Peyer's patch (tissue), 4 donors: ENCODE data around the gene LAG3. TPM values are rescaled to one million over a fixed set of nuclear protein-coding genes. Genes with fewer than 3 reads are reported as not detected.
A peak's percentile ranks its signal among the peaks of the same experiment; 100 is the strongest.
"Not testable (repeated sequence)": the region's sequence is repeated elsewhere in the genome, so short reads cannot be mapped to it uniquely, and the experiment has no call there.

Experiments
- DNase-seq, 3 donors: peaks; one replicate each; pipeline ENCODE4 v3.0.0-alpha.2; 2017 to 2019
- H3K27ac ChIP-seq, 4 donors: fragments of 200-600 bp; sonication (generic); one replicate each; pipeline ENCODE4 v1.5.1; 2016 to 2019
- H3K27me3 ChIP-seq, 2 donors: fragments of 200-600 bp; sonication (generic); one replicate each; pipeline ENCODE4 v1.5.1; 2019
- H3K36me3 ChIP-seq, 3 donors: fragments of 200-600 bp; sonication (generic); one replicate each; pipeline ENCODE4 v1.5.1; 2016 to 2019
- H3K4me1 ChIP-seq, 4 donors: fragments of 200-600 bp; sonication (generic); one replicate each; pipeline ENCODE4 v1.5.1; 2016 to 2019
- H3K4me3 ChIP-seq, 4 donors: fragments of 200-600 bp; sonication (generic); 1 replicate in 3 of 4; 2 replicates in 1 of 4; pipeline ENCODE4 v1.5.1; 2016 to 2019; ENCODE audit warnings: mild to moderate bottlenecking in 1 of 4
- H3K9me3 ChIP-seq, 4 donors: fragments of 200-600 bp; sonication (generic); one replicate each; pipeline ENCODE4 v1.5.1; 2016 to 2019; ENCODE audit warnings: mild to moderate bottlenecking in 1 of 4
- POLR2A ChIP-seq, 2 donors: fragments of 450-650 bp; IDR thresholded peaks; one replicate each; pipeline ENCODE4 v1.5.1; 2017; ENCODE audit warnings: antibody characterized with exemption in 2 of 2, mild to moderate bottlenecking in 2 of 2, moderate library complexity in 2 of 2
- total RNA-seq, 4 donors: library from RNA; depleted of rRNA; stranded (reverse); fragments of >200 nt; gene quantifications; one replicate each; pipeline ENCODE4 v1.1.0, GENCODE V29; 2016
- TF ChIP-seq, protein P1 (sequence below), 6 experiments: fragments of 450-650 bp in 4 of 6; fragments of 200-600 bp in 2 of 6; sonication (generic) in 1 of 6; IDR thresholded peaks; one replicate each; pipeline ENCODE4 v1.5.1; 2017 to 2019; ENCODE audit warnings: antibody characterized with exemption in 6 of 6, mild to moderate bottlenecking in 3 of 6, moderate library complexity in 1 of 6

Gene LAG3
- total RNA-seq, 4 donors from 2014 or later = 1.3 to 3.0 (median 1.6) TPM; not detected in 1

DNA sequence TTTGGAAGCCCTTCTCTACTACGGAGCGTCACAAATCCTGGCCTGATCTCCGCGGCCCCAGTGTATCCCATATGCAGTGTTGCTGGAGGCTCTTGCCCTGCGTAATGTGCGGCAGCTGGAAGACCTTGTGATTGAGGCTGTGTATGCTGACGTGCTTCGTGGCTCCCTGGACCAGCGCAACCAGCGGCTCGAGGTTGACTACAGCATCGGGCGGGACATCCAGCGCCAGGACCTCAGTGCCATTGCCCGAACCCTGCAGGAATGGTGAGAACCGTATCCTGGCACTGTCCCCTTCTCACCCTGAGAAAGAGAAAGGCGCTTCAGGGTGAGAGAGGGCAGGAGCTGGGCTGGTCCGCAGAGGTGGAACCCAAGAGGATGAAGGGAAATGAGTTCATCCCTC is 43.1 kb upstream of the LAG3 start:
- H3K27ac ChIP-seq = no peak overlapping the region
- no peaks in the 10 kb centered on the region for H3K27me3 ChIP-seq
- H3K4me1 ChIP-seq = peaks cover 0 to 10% (median 7%) of the 10 kb centered on the region in 4 donors
- no peaks in the 10 kb centered on the region for H3K9me3 ChIP-seq
- TF ChIP-seq, protein P1, sequence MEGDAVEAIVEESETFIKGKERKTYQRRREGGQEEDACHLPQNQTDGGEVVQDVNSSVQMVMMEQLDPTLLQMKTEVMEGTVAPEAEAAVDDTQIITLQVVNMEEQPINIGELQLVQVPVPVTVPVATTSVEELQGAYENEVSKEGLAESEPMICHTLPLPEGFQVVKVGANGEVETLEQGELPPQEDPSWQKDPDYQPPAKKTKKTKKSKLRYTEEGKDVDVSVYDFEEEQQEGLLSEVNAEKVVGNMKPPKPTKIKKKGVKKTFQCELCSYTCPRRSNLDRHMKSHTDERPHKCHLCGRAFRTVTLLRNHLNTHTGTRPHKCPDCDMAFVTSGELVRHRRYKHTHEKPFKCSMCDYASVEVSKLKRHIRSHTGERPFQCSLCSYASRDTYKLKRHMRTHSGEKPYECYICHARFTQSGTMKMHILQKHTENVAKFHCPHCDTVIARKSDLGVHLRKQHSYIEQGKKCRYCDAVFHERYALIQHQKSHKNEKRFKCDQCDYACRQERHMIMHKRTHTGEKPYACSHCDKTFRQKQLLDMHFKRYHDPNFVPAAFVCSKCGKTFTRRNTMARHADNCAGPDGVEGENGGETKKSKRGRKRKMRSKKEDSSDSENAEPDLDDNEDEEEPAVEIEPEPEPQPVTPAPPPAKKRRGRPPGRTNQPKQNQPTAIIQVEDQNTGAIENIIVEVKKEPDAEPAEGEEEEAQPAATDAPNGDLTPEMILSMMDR (IDR thresholded peaks at IDR 0.05) = no peak
- TF ChIP-seq POLR2A (IDR thresholded peaks at IDR 0.05) = no peak
- no peak overlapping the region for H3K4me3 ChIP-seq
- H3K36me3 ChIP-seq = peaks cover 0 to 48% (median 0%) of the 10 kb centered on the region in 3 donors
- no peak for DNase-seq

DNA sequence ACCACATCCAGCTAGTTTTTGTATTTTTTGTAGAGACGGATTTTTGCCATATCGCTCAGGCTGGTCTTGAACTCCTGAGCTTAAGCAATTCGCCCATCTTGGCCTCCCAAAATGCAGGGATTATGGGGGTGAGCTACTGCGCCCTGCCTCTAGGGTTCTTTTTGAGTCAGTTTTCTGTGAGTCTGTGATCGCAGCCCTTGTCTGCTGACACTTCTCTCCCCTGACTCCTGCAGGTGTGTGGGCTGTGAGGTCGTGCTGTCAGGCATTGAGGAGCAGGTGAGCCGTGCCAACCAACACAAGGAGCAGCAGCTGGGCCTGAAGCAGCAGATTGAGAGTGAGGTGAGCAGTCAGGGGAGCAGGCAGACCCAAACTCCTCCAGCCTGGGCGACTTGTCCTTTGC is 42.2 kb upstream of the LAG3 start:
- DNase-seq = no peak
- H3K4me1 ChIP-seq = peaks cover 0 to 3% (median under 1%) of the 10 kb centered on the region in 4 donors
- TF ChIP-seq, protein P1 (IDR thresholded peaks at IDR 0.05) = no peak
- no peak for TF ChIP-seq POLR2A (IDR thresholded peaks at IDR 0.05)
- H3K27me3 ChIP-seq = no peaks in the 10 kb centered on the region
- H3K9me3 ChIP-seq = no peaks in the 10 kb centered on the region
- H3K4me3 ChIP-seq = no peak overlapping the region
- H3K36me3 ChIP-seq = peaks cover 0 to 48% (median 0%) of the 10 kb centered on the region in 3 donors
- H3K27ac ChIP-seq = no peak overlapping the region

DNA sequence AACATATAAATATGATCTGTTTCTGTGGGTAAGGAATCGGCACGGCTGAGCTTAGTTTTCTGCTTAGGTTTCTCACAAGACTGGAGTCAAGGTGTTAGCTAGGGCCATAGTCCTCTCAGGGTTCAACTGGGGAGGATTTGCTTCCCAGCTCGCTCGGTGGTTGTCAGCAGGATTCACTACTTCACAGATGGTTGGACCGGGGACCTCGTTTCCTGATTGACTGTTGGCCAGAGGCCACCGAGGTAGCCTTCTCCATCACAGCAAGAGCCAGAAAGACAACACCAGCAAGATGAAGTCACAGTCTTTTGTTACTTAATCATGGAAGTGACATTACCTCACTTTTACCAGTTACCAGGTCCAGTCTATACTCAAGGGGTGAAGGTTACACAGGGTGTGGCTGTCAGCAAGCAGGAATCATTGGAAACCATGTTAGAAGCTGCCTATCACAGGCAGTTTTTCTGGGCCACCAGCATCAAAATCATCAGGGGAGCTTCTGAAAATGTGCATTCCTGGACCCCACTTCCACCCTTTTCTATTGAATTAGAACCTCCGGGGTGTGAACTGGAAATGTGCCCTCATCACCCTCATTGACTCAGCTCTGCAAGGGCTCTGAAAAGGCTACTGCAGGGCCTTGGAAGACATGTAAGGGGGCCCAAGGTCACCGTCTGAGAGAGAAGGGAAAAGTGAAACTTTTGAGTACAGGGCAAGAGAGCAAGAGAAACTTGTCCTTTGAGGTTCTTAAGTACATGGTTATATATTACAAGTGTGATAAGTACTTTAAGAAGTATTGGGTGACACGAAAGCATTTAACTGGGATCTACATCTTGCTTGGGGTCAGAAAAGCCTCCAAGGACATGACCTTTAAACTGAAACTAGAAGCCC is 37.6 kb upstream of the LAG3 start:
- TF ChIP-seq, protein P1 (IDR thresholded peaks at IDR 0.05) = no peak
- no peak for TF ChIP-seq POLR2A (IDR thresholded peaks at IDR 0.05)
- Histone ChIP-seq H3K27ac (peak overlapping the region in 1 of 4 donors; percentile 39), H3K36me3 (peaks cover 0 to 24% (median 0%) of the 10 kb centered on the region in 3 donors), H3K4me1 (peaks cover 0 to 3% (median 0%) of the 10 kb centered on the region in 4 donors), H3K4me3 (no peak overlapping the region), H3K27me3 (no peaks in the 10 kb centered on the region), H3K9me3 (no peaks in the 10 kb centered on the region)
- DNase-seq = peak in 1 of 3 donors; percentile 52

DNA sequence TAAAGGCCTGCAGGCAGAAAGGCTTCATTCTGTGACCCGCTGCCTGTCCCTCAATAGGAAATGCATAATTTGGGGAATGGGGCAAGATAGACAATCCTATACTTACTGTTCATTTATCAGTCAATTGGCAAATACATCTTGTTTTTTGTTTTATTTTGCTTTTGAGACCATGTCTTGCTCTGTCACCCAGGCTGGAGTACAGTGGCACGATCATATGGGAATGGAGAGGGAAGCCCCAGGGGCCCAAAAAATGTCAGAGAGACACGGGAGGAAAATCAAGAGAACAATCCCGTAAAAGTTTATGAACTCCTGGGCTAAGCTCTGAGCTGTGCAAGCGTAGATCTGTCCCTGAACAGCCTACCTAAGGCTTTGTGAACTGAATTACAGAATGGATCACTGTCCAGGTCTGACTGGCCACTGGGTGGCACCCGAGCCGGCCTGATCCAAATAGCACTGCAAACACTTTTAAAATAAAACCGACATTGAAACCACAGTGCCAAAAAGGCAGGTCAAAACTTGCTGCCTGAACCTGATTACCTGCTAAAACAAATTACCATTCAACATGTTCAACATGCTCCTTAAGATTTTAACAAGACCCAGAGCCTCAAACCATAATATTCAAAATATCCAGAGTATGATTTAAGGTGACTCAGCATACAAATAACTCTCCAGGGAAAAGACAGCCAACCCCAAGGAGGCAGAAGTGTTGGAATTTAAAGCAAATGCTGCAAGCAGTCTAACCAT is 36.7 kb upstream of the LAG3 start:
- Histone ChIP-seq H3K4me1 (peaks cover 0 to 3% (median 0%) of the 10 kb centered on the region in 4 donors), H3K27me3 (no peaks in the 10 kb centered on the region), H3K36me3 (peaks cover 0 to 16% (median 0%) of the 10 kb centered on the region in 3 donors), H3K9me3 (no peaks in the 10 kb centered on the region), H3K4me3 (no peak overlapping the region), H3K27ac (no peak overlapping the region)
- DNase-seq = peak; percentile 47 to 89 (median 75)
- TF ChIP-seq, protein P1 (IDR thresholded peaks at IDR 0.05) = peak in 5 of 6 experiments; percentile 44 to 81 (median 76)
- no peak for TF ChIP-seq POLR2A (IDR thresholded peaks at IDR 0.05)

DNA sequence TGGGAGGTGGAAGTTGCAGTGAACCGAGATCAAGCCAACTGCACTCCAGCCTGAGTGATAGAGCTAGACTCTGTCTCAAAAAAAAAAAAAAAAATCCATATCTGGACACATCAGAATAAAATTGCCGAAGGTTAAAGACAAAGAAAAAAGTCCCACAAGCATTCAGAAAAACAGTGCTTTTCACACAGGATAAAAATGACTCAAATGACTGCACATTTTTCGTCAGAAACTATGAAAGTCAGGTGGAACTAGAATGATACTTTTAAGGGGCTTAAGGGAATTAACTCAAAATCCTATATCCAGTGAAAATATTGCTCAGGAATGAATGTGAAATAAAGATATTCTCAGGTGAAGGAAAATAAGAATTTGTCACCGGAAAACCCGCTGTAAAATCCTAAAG is 35.6 kb upstream of the LAG3 start:
- peaks cover 0 to 3% (median 0%) of the 10 kb centered on the region in 4 donors for H3K4me1 ChIP-seq
- DNase-seq = no peak
- no peak overlapping the region for H3K4me3 ChIP-seq
- no peaks in the 10 kb centered on the region for H3K9me3 ChIP-seq
- TF ChIP-seq, protein P1 (IDR thresholded peaks at IDR 0.05) = no peak
- TF ChIP-seq POLR2A (IDR thresholded peaks at IDR 0.05) = no peak
- H3K27me3 ChIP-seq = no peaks in the 10 kb centered on the region
- H3K36me3 ChIP-seq = peaks cover 0 to 4% (median 0%) of the 10 kb centered on the region in 3 donors
- H3K27ac ChIP-seq = no peak overlapping the region

DNA sequence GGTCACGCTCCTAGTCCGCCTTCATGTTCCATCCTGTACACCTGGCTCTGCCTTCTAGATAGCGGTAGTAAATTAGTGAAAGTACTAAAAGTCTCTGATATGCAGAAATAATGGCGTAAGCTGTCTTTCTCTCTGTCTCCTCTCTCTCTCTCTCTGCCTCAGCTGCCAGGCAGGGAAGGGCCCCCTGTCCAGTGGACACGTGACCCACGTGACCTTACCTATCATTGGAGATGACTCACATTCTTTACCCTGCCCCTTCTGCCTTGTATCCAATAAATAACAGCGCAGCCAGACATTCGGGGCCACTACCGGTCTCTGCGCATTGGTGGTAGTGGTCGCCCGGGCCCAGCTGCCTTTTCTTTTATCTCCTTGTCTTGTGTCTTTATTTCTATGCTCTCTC is 30.2 kb upstream of the LAG3 start:
- H3K4me1 ChIP-seq, H3K4me3 ChIP-seq, DNase-seq, H3K9me3 ChIP-seq, H3K27ac ChIP-seq, H3K27me3 ChIP-seq: not testable (repeated sequence)
- peaks cover 0 to 11% (median 0%) of the 10 kb centered on the region in 3 donors for H3K36me3 ChIP-seq
